Right atrium auricular region (tissue), 2 donors: Measurements from ENCODE around the gene KAZN. TPM values are rescaled to one million over a fixed set of nuclear protein-coding genes. Genes with fewer than 3 reads are reported as not detected.
"Not testable (repeated sequence)": the region's sequence is repeated elsewhere in the genome, so short reads cannot be mapped to it uniquely, and the experiment has no call there.

Experiments used
- DNase-seq: peaks from one replicate; pipeline ENCODE4 v3.0.0-alpha.2; 2019; ENCODE audit warnings: low spot score
- H3K27ac ChIP-seq, 2 donors: fragments of 200-600 bp; sonication (generic); 1 replicate in 1 of 2; 2 replicates in 1 of 2; pipeline ENCODE4 v1.5.1; 2016 to 2019
- H3K27me3 ChIP-seq, 2 donors: fragments of 200-600 bp; sonication (generic); one replicate each; pipeline versions ENCODE4 v1.5.1 to v1.6.0; 2017 to 2019
- H3K36me3 ChIP-seq: fragments of 200-600 bp; sonication (generic); one replicate; pipeline ENCODE4 v1.5.1; 2016
- H3K4me1 ChIP-seq, 2 donors: fragments of 200-600 bp; sonication (generic); one replicate each; pipeline versions ENCODE4 v1.5.1 to v1.6.0; 2017 to 2019
- H3K4me3 ChIP-seq, 2 donors: fragments of 200-600 bp; sonication (generic); 1 replicate in 1 of 2; 2 replicates in 1 of 2; pipeline ENCODE4 v1.5.1; 2017 to 2019; ENCODE audit warnings: mild to moderate bottlenecking in 1 of 2, moderate library complexity in 1 of 2
- H3K9me3 ChIP-seq, 2 donors: fragments of 200-600 bp; sonication (generic); one replicate each; pipeline ENCODE4 v1.5.1; 2019
- total RNA-seq, 2 donors: library from RNA; depleted of rRNA; stranded (reverse); fragments of >200 nt; gene quantifications; one replicate each; pipeline ENCODE4 v1.1.0, GENCODE V29; 2016
- TF ChIP-seq, protein P1 (sequence below), 2 donors: fragments of 200-600 bp; sonication (generic); IDR thresholded peaks; one replicate each; pipeline ENCODE4 v1.5.1; 2019; ENCODE audit warnings: antibody characterized with exemption in 2 of 2

The KAZN gene
- total RNA-seq, 2 donors from 2014 or later, result 3.9 to 6.8 TPM

DNA sequence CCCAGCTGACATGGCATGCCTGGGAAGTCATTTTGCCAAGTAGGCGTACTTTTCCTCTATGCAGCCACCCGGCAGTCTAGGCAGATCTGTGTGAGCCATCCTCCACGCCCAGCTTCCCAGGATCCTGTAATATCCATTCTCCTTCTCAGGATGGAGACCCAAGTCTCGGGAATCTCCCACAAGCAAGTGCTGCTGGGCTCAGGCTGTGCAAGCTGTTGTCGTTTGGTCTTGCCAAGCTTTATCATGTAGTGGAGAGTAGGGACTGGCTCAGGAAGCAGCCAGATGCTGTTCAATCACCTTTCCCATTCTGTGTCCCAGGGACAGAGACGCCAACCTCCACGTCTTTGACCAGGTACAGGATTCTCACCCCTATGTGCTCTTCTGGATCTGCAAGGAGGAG is 363.9 kb downstream of the KAZN start:
- no peaks in the 10 kb centered on the region for H3K36me3 ChIP-seq
- no peak for DNase-seq
- TF ChIP-seq, protein P1, sequence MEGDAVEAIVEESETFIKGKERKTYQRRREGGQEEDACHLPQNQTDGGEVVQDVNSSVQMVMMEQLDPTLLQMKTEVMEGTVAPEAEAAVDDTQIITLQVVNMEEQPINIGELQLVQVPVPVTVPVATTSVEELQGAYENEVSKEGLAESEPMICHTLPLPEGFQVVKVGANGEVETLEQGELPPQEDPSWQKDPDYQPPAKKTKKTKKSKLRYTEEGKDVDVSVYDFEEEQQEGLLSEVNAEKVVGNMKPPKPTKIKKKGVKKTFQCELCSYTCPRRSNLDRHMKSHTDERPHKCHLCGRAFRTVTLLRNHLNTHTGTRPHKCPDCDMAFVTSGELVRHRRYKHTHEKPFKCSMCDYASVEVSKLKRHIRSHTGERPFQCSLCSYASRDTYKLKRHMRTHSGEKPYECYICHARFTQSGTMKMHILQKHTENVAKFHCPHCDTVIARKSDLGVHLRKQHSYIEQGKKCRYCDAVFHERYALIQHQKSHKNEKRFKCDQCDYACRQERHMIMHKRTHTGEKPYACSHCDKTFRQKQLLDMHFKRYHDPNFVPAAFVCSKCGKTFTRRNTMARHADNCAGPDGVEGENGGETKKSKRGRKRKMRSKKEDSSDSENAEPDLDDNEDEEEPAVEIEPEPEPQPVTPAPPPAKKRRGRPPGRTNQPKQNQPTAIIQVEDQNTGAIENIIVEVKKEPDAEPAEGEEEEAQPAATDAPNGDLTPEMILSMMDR (IDR thresholded peaks at IDR 0.05), result no peak

DNA sequence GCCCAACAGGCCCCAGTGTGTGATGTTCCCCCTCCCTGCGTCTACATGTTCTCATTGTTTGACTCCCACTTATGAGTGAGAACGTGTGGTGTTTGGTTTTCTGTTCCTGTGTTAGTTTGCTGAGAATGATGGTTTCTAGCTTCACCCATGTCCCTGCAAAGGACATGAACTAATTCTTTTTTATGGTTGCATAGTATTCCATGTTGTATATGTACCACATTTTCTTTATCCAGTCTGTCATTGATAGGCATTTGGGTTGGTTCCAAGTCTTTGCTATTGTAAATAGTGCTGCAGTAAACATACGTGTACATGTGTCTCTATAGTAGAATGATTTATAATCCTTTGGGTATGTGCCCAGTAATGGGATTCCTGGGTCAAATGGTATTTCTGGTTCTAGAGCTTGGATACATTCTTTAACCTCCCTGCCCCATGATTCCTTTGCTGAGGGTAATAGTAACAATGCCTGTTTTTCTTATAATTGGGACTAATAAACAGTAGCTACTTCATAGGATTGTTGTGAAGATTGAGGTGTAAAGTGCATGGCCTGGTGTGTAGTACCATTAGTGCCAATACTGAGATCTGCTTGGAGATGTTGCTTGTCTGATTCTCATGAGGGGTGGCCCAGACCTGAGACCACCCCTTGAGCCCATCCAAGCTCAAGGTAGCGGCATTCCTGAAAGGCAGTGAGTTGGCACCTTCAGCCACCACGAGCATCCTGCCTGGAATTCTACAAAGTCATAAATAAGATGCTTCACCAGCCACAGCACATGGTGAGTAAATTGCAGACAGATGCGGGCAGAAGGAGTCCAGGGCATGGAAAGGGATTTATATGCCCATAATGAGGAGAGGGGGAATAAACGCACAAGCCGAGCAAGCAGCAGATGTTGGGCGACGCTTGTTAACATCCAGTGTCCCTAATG is 365.6 kb downstream of the KAZN start:
- not testable (repeated sequence) for H3K27me3 ChIP-seq, H3K9me3 ChIP-seq, H3K27ac ChIP-seq, DNase-seq, H3K36me3 ChIP-seq, H3K4me3 ChIP-seq
- H3K4me1 ChIP-seq, result peaks cover 0 to 11% of the 10 kb centered on the region in 2 donors

More for the DNA sequence above, 363.9 kb downstream of the KAZN start:
- no peaks in the 10 kb centered on the region for H3K4me1 ChIP-seq
- H3K27me3 ChIP-seq, result no peaks in the 10 kb centered on the region
- H3K4me3 ChIP-seq, result no peak overlapping the region
- H3K27ac ChIP-seq, result peak overlapping the region in 1 of 2 donors; percentile 21
- no peaks in the 10 kb centered on the region for H3K9me3 ChIP-seq

DNA sequence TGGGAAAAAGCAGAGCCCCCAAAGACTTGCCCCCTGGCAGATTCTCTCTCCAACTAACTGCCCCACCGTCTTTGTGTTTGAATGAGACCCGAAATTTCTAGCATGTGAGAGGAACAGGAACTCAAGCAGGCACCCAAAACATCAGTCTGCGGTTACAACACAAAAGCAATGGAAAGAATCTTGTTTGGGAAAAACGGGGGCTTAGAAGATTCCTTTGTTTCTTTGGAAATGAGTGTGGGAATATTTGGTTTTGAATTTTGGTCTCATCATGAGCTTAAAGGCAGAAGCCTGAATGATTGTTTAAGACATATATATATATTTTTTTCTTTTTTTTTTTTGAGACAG is 366.2 kb downstream of the KAZN start:
- H3K4me3 ChIP-seq, result no peak overlapping the region
- H3K9me3 ChIP-seq, result no peaks in the 10 kb centered on the region
- no peaks in the 10 kb centered on the region for H3K27me3 ChIP-seq
- no peak overlapping the region for H3K27ac ChIP-seq
- no peak for DNase-seq
- no peaks in the 10 kb centered on the region for H3K36me3 ChIP-seq
- TF ChIP-seq, protein P1 (IDR thresholded peaks at IDR 0.05), result no peak
- H3K4me1 ChIP-seq, result peaks cover 0 to 14% of the 10 kb centered on the region in 2 donors

DNA sequence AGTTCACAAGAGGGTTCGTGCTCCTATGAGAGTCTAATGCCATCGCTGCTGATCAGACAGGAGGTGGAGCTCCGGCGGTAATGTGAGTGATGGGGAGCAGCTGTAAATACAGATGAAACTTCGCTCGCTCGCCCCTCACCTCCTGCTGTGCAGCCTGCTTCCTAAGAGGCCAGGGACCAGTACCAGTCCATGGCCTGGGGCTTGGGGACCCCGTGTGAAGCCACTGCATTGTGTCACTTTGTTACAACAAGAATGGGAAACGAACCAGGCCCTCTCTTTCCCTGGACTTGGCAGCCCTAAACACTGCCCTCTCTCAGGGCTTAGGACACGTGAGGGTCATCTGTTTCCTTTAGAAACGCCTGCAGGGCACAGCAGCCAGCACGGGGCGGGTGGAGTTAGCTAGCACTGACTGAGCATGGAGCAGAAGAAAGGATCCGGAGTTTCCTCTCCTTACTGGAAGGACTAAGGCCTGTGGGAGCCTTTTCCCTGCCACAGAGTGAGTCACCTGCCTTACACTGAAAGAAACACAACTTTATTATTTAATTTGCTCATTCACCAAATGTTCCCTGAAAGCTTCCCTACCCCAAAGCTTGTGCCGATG is 369.9 kb downstream of the KAZN start:
- no peak overlapping the region for H3K4me3 ChIP-seq
- peak; percentile 77 for DNase-seq
- no peaks in the 10 kb centered on the region for H3K27me3 ChIP-seq
- H3K4me1 ChIP-seq, result peaks cover 0 to 30% of the 10 kb centered on the region in 2 donors
- peaks cover 0 to under 1% of the 10 kb centered on the region in 2 donors for H3K9me3 ChIP-seq
- TF ChIP-seq, protein P1 (IDR thresholded peaks at IDR 0.05), result no peak
- no peaks in the 10 kb centered on the region for H3K36me3 ChIP-seq
- H3K27ac ChIP-seq, result peak overlapping the region in 1 of 2 donors; percentile 46

DNA sequence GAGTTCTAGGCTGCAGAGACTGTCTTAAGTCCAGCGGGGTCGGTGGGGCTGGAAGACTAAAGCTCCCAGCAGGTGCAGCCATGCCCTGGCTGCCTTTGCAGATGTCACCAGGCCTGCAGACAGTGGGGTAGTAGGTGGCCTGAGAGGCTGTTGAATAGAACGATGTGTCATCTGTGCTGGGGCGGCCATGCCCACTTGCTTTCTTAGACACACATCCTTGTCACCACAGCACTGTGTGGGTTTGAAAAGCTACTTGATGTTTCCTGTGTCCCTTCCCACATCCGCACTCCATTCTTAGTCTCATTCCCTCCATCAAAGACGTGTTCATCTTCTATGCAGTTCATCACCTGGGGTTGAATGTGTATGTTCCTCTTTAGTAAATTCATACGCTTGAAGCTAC is 370.5 kb downstream of the KAZN start:
- TF ChIP-seq, protein P1 (IDR thresholded peaks at IDR 0.05), result no peak
- Histone ChIP-seq H3K4me1 (peaks cover 0 to 30% of the 10 kb centered on the region in 2 donors), H3K27ac (peak overlapping the region in 1 of 2 donors; percentile 46), H3K27me3 (no peaks in the 10 kb centered on the region), H3K36me3 (no peaks in the 10 kb centered on the region), H3K9me3 (peaks cover 0 to 7% of the 10 kb centered on the region in 2 donors), H3K4me3 (no peak overlapping the region)
- DNase-seq, result no peak

DNA sequence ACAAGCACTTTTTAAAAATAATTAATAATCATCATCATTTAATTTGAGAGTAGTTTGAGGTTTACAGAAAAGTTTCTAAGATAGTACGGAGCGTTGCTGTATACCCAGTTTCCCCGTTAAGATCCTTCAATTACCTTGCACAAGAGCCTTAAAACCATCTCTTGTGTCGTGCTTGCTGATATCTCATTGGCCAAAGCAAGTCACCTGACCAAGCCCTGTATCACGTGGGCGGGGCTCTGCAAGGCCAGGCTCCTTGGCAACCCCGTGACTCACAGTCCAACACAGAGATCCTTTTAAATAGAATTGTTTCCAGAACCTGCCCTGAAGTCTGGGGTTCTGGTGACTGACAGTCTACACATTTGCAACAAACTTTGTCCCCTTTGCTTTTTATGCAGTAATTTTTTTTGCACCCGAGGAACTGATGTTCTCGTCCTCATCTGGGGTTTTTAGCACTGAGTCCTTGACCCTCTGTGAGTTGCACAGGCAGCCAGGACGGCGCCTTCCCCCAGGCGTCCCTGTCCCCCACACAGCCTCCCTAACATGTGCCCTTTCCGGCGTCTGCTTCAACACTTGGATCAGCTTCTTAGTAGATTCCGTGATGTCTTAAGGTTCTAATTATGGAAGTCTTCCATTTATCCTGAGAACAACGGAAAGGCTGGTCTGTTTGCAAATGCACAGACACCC is 371.8 kb downstream of the KAZN start:
- Histone ChIP-seq H3K27me3 (no peaks in the 10 kb centered on the region), H3K4me1 (peaks cover 0 to 35% of the 10 kb centered on the region in 2 donors), H3K4me3 (no peak overlapping the region), H3K36me3 (no peaks in the 10 kb centered on the region), H3K9me3 (peaks cover 0 to 7% of the 10 kb centered on the region in 2 donors), H3K27ac (no peak overlapping the region)
- peak; percentile 71 for DNase-seq
- TF ChIP-seq, protein P1 (IDR thresholded peaks at IDR 0.05), result no peak
